Thoracic aorta (tissue), 2 donors: ENCODE results near the gene CALML5. TPM values are rescaled to one million over a fixed set of nuclear protein-coding genes. Genes with fewer than 3 reads are reported as not detected.

Source experiments
- ATAC-seq: fragments of 150-250 bp; one replicate; pipeline ENCODE4 v1.8.0; 2017; ENCODE audit warnings: low read depth; ENCODE audit not compliant: insufficient number of reproducible peaks, low FRiP score
- DNase-seq: peaks from one replicate; pipeline ENCODE4 v3.0.0-alpha.2; 2020; ENCODE audit warnings: low spot score
- H3K27ac ChIP-seq, 2 donors: fragments of 200-600 bp; sonication (generic); 1 replicate in 1 of 2; 2 replicates in 1 of 2; pipeline ENCODE4 v1.5.1; 2016; ENCODE audit warnings: mild to moderate bottlenecking in 2 of 2, moderate library complexity in 2 of 2
- H3K27me3 ChIP-seq: fragments of 200-600 bp; sonication (generic); replicated peaks from 2 replicates; pipeline ENCODE4 v1.6.0; 2016; ENCODE audit warnings: mild to moderate bottlenecking; ENCODE audit not compliant: insufficient read depth
- H3K36me3 ChIP-seq: fragments of 200-600 bp; sonication (generic); one replicate; pipeline ENCODE4 v1.5.1; 2016
- H3K4me1 ChIP-seq, 2 donors: fragments of 200-600 bp; sonication (generic); 1 replicate in 1 of 2; 2 replicates in 1 of 2; pipeline versions ENCODE4 v1.5.1 to v1.6.0; 2016; ENCODE audit warnings: low read depth in 2 of 2, mild to moderate bottlenecking in 1 of 2; ENCODE audit not compliant: control insufficient read depth in 1 of 2
- H3K4me3 ChIP-seq: fragments of 200-600 bp; sonication (generic); 2 replicates; pipeline ENCODE4 v1.5.1; 2016; ENCODE audit warnings: mild to moderate bottlenecking
- H3K9me3 ChIP-seq: fragments of 200-600 bp; sonication (generic); 2 replicates; pipeline ENCODE4 v1.5.1; 2016
- CTCF ChIP-seq: fragments of 200-600 bp; sonication (generic); IDR thresholded peaks from one replicate; pipeline ENCODE4 v1.5.1; 2019; ENCODE audit warnings: antibody characterized with exemption
- total RNA-seq, 2 donors: library from RNA; depleted of rRNA; stranded (reverse); fragments of >200 nt; gene quantifications; one replicate each; pipeline versions ENCODE4 v1.1.0 to v1.2.3, GENCODE V29; 2016

Gene CALML5
- total RNA-seq, 2 donors from 2014 or later = 3.7 TPM; not detected in 1

- Histone ChIP-seq H3K4me1 (no peaks in the 10 kb centered on the region), H3K4me3 (no peak overlapping the region), H3K9me3 (no peaks in the 10 kb centered on the region), H3K27ac (no peak overlapping the region), H3K27me3 (no peaks in the 10 kb centered on the region), H3K36me3 (no peaks in the 10 kb centered on the region)
- DNase-seq (no peak), ATAC-seq (no peak)
- TF ChIP-seq CTCF = no peak
Observed at GRCh38 chr10:5514226-5514850, 15.0 kb upstream of the CALML5 start.

GRCh38 chr10:5512881-5513612 is 13.7 kb upstream of the CALML5 start:
- no peaks in the 10 kb centered on the region for H3K27me3 ChIP-seq
- no peak for TF ChIP-seq CTCF
- H3K9me3 ChIP-seq = no peaks in the 10 kb centered on the region
- H3K4me3 ChIP-seq = no peak overlapping the region
- H3K27ac ChIP-seq = no peak overlapping the region
- ATAC-seq = no peak
- no peaks in the 10 kb centered on the region for H3K36me3 ChIP-seq
- DNase-seq = no peak
- no peaks in the 10 kb centered on the region for H3K4me1 ChIP-seq

GRCh38 chr10:5512331-5512730 is 13.0 kb upstream of the CALML5 start:
- Histone ChIP-seq H3K27me3 (no peaks in the 10 kb centered on the region), H3K4me3 (no peak overlapping the region), H3K36me3 (no peaks in the 10 kb centered on the region), H3K9me3 (no peaks in the 10 kb centered on the region), H3K27ac (no peak overlapping the region), H3K4me1 (no peaks in the 10 kb centered on the region)
- ATAC-seq (no peak), DNase-seq (no peak)
- no peak for TF ChIP-seq CTCF

GRCh38 chr10:5511885-5512280 is 12.5 kb upstream of the CALML5 start:
- no peaks in the 10 kb centered on the region for H3K9me3 ChIP-seq
- no peak overlapping the region for H3K4me3 ChIP-seq
- no peak for TF ChIP-seq CTCF
- ATAC-seq (no peak), DNase-seq (no peak)
- H3K27ac ChIP-seq = no peak overlapping the region
- no peaks in the 10 kb centered on the region for H3K36me3 ChIP-seq
- H3K27me3 ChIP-seq = no peaks in the 10 kb centered on the region
- H3K4me1 ChIP-seq = peaks cover 0 to 2% of the 10 kb centered on the region in 2 donors

GRCh38 chr10:5511231-5511884 is 12.0 kb upstream of the CALML5 start:
- TF ChIP-seq CTCF = no peak
- peaks cover 0 to 7% of the 10 kb centered on the region in 2 donors for H3K4me1 ChIP-seq
- H3K27ac ChIP-seq = no peak overlapping the region
- ATAC-seq = no peak
- H3K9me3 ChIP-seq = no peaks in the 10 kb centered on the region
- H3K4me3 ChIP-seq = no peak overlapping the region
- DNase-seq = no peak
- no peaks in the 10 kb centered on the region for H3K27me3 ChIP-seq
- H3K36me3 ChIP-seq = no peaks in the 10 kb centered on the region
